Measurements from ENCODE around the gene CTSE. TPM values are rescaled to one million over a fixed set of nuclear protein-coding genes. Genes with fewer than 3 reads are reported as not detected.

The CTSE gene
- total RNA-seq, 2 donors from 2014 or later, result 0.15 to 0.42 TPM

GRCh38 chr1:206041640-206042039 is 17.9 kb upstream of the CTSE start:
- H3K36me3 ChIP-seq (ENCODE audit: control insufficient read depth, insufficient read depth, low read length), result no peaks in the 10 kb centered on the region
- DNase-seq, result peak; percentile 80
- no peak for TF ChIP-seq CTCF (conservative IDR thresholded peaks at IDR 0.05)
- no peaks in the 10 kb centered on the region for H3K27me3 ChIP-seq (ENCODE audit: control insufficient read depth, insufficient read depth, low read length, poor library complexity, severe bottlenecking)
- no peaks in the 10 kb centered on the region for H3K9me3 Mint-ChIP-seq
- H3K4me3 Mint-ChIP-seq, result no peak overlapping the region
- H3K27ac ChIP-seq (ENCODE audit: low read depth, low read length), result no peak overlapping the region
- peaks cover 6% of the 10 kb centered on the region for H3K4me1 Mint-ChIP-seq
- H3K4me3 ChIP-seq (ENCODE audit: low read length), result no peak overlapping the region
- no peaks in the 10 kb centered on the region for H3K27me3 Mint-ChIP-seq (ENCODE audit: insufficient read depth)
- H3K9ac ChIP-seq (ENCODE audit: extremely low read depth, low read length, poor library complexity, severe bottlenecking), result no peak overlapping the region
- 64 to 77% methylated on average over 3 to 7 of the region's 7 CpGs for WGBS, 2 experiments (ENCODE audit: insufficient coverage in 1 of 2, insufficient read length in 1 of 2)
- H3K36me3 Mint-ChIP-seq (ENCODE audit: low read depth), result no peaks in the 10 kb centered on the region
- H3K4me1 ChIP-seq (ENCODE audit: control insufficient read depth, insufficient read depth, low read length), result no peaks in the 10 kb centered on the region
- peak overlapping the region; percentile 68 for H3K27ac Mint-ChIP-seq
- H3K9me3 ChIP-seq (ENCODE audit: control insufficient read depth, low read length), result no peaks in the 10 kb centered on the region

DNA sequence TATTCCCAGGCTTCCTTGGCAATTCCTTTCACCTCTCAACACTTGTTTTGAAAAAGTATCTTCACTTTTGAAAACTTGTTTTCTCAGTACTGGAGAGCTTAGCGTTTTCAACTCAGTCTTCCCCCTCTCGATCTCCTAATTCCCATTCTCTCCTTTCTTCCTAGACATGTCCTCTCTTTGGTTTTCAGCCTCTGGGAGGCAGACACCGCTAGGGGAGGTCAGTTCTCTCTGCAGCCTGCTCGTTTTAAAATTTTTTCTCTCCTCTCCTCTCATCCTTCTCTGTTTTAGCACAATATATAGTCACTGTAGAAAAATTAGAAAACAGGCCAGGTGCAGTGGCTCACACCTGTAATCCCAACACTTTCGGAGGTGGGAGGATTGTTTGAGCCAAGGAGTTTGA is 16.6 kb upstream of the CTSE start:
- peaks cover 1% of the 10 kb centered on the region for H3K27me3 Mint-ChIP-seq (ENCODE audit: insufficient read depth)
- Histone ChIP-seq H3K27ac (ENCODE audit: low read depth, low read length) (no peak overlapping the region), H3K27me3 (ENCODE audit: control insufficient read depth, insufficient read depth, low read length, poor library complexity, severe bottlenecking) (peaks cover 2% of the 10 kb centered on the region), H3K9ac (ENCODE audit: extremely low read depth, low read length, poor library complexity, severe bottlenecking) (no peak overlapping the region), H3K4me1 (ENCODE audit: control insufficient read depth, insufficient read depth, low read length) (no peaks in the 10 kb centered on the region), H3K4me3 (ENCODE audit: low read length) (no peak overlapping the region), H3K36me3 (ENCODE audit: control insufficient read depth, insufficient read depth, low read length) (no peaks in the 10 kb centered on the region), H3K9me3 (ENCODE audit: control insufficient read depth, low read length) (no peaks in the 10 kb centered on the region)
- TF ChIP-seq CTCF (conservative IDR thresholded peaks at IDR 0.05), result no peak
- H3K4me1 Mint-ChIP-seq, result peaks cover 4% of the 10 kb centered on the region
- no peak overlapping the region for H3K4me3 Mint-ChIP-seq
- 77 to 86% methylated on average over 4 to 5 of the region's 5 CpGs for WGBS, 2 experiments (ENCODE audit: insufficient coverage in 1 of 2, insufficient read length in 1 of 2)
- DNase-seq, result no peak
- no peaks in the 10 kb centered on the region for H3K9me3 Mint-ChIP-seq
- H3K27ac Mint-ChIP-seq, result no peak overlapping the region
- no peaks in the 10 kb centered on the region for H3K36me3 Mint-ChIP-seq (ENCODE audit: low read depth)

DNA sequence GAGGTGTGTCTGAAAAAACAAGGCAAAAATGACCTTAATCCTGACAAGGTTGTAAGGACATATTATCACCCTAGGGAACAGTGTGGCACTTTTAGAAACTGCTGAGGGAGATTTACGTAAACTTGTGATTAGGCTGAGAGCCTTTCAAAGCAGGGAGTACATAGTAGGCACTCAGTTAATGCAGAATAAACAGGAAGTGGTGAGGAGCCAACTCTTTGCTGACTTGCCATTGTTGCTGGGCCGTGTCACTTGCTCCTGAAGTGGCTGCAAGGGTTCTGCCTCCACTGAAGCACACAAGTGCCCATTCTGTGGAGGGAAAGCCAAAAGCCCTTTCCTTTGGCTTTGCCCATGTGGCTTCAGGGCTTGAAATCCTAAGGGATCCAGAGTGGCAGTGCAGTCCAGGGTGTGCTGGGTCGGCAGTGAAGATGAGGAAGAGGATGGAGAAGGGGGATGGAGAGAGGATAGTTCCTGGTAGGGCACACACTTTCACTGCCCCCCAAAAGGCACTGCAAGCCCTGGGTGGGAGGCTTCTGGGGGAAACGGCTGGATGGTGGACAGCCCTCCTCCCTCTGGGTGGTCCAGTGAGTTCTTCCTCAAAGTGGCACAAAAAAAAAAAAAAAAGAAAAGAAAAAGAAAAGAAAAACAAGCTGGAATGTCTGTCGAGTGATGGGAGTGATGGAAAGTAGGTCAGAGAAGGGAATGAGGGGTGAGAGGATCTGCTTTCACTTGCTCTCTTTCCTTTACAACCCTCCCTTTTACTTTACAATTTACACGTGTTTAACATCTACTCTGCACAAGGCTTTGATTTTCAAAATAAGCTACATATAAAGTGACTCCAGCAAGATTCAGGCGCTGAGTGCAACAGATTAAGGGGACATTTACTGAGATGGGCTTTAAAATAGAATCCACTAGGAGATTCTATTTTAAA is 15.6 kb upstream of the CTSE start:
- Mint-ChIP-seq H3K27me3 (ENCODE audit: insufficient read depth) (peaks cover 10% of the 10 kb centered on the region), H3K9me3 (no peaks in the 10 kb centered on the region), H3K4me3 (no peak overlapping the region), H3K27ac (no peak overlapping the region), H3K4me1 (peaks cover 4% of the 10 kb centered on the region), H3K36me3 (ENCODE audit: low read depth) (no peaks in the 10 kb centered on the region)
- H3K27ac ChIP-seq (ENCODE audit: low read depth, low read length), result no peak overlapping the region
- no peaks in the 10 kb centered on the region for H3K36me3 ChIP-seq (ENCODE audit: control insufficient read depth, insufficient read depth, low read length)
- no peak overlapping the region for H3K9ac ChIP-seq (ENCODE audit: extremely low read depth, low read length, poor library complexity, severe bottlenecking)
- peaks cover 9% of the 10 kb centered on the region for H3K27me3 ChIP-seq (ENCODE audit: control insufficient read depth, insufficient read depth, low read length, poor library complexity, severe bottlenecking)
- no peaks in the 10 kb centered on the region for H3K9me3 ChIP-seq (ENCODE audit: control insufficient read depth, low read length)
- WGBS, 2 experiments (ENCODE audit: insufficient coverage in 1 of 2, insufficient read length in 1 of 2), result 71 to 81% methylated on average over 2 to 6 of the region's 7 CpGs
- no peak for DNase-seq
- H3K4me1 ChIP-seq (ENCODE audit: control insufficient read depth, insufficient read depth, low read length), result no peaks in the 10 kb centered on the region
- TF ChIP-seq CTCF (conservative IDR thresholded peaks at IDR 0.05), result no peak
- H3K4me3 ChIP-seq (ENCODE audit: low read length), result no peak overlapping the region
